CD4-positive, alpha-beta T cell (primary cell): ENCODE data around the gene HDAC4. TPM values are rescaled to one million over a fixed set of nuclear protein-coding genes. Genes with fewer than 3 reads are reported as not detected.

Source experiments
- ATAC-seq: fragments of 200-7000 bp; cut with Tn5 transposase; one replicate; pipeline ENCODE4 v1.10.0; 2022; ENCODE audit warnings: mild to moderate bottlenecking; ENCODE audit not compliant: poor library complexity
- CTCF ChIA-PET: fragments of 350-600 bp; sonication (Branson Sonifier 250); formaldehyde crosslinking; loops from one replicate; lab custom pipeline; 2021; ENCODE audit warnings: antibody characterized with exemption, inconsistent platforms; lab: Charles Lee
- POLR2A ChIA-PET: fragments of 350-600 bp; sonication (Branson Sonifier 250); formaldehyde crosslinking; loops from one replicate; lab custom pipeline; 2021; ENCODE audit warnings: antibody characterized with exemption, inconsistent platforms; lab: Charles Lee
- DNase-seq, 14 experiments: peaks; one replicate each; pipeline ENCODE4 v3.0.0-alpha.2; 2013 to 2020; ENCODE audit warnings: mixed read lengths in 2 of 14
- H3K27ac ChIP-seq, 2 donors: one replicate each; pipeline versions ENCODE4 v1.5.1 to v1.7.0; 2013; ENCODE audit warnings: low read length in 2 of 2, low read depth in 1 of 2, mild to moderate bottlenecking in 1 of 2
- H3K27me3 ChIP-seq, 2 experiments: 1 replicate in 1 of 2; 2 replicates in 1 of 2; pipeline versions ENCODE4 v1.6.1 to v1.7.0; 2013; ENCODE audit warnings: low read length in 2 of 2, control low read depth in 1 of 2, mild to moderate bottlenecking in 1 of 2, moderate library complexity in 1 of 2; ENCODE audit not compliant: insufficient read depth in 2 of 2, control insufficient read depth in 1 of 2
- H3K36me3 ChIP-seq: one replicate; pipeline ENCODE4 v1.6.1; 2013; ENCODE audit warnings: low read length, control low read depth; ENCODE audit not compliant: insufficient read depth
- H3K4me1 ChIP-seq: one replicate; pipeline ENCODE4 v1.6.1; 2013; ENCODE audit warnings: low read length, control low read depth; ENCODE audit not compliant: insufficient read depth
- H3K4me3 ChIP-seq: one replicate; pipeline ENCODE4 v1.5.1; 2013; ENCODE audit warnings: mild to moderate bottlenecking, low read length, moderate library complexity
- H3K9me3 ChIP-seq, 2 experiments: 1 replicate in 1 of 2; 2 replicates in 1 of 2; pipeline versions ENCODE4 v1.6.1 to v1.7.0; 2013; ENCODE audit warnings: low read length in 2 of 2, mild to moderate bottlenecking in 2 of 2, control low read depth in 1 of 2, moderate library complexity in 1 of 2; ENCODE audit not compliant: control insufficient read depth in 1 of 2, insufficient read depth in 1 of 2
- H3K27ac Mint-ChIP-seq: one replicate; pipeline ENCODE4 v1.8.0; 2020; ENCODE audit warnings: mixed read lengths
- H3K27me3 Mint-ChIP-seq: one replicate; pipeline ENCODE4 v1.8.0; 2021; ENCODE audit warnings: mixed read lengths
- H3K36me3 Mint-ChIP-seq: one replicate; pipeline ENCODE4 v1.8.0; 2021; ENCODE audit warnings: low read depth, mixed read lengths
- H3K4me1 Mint-ChIP-seq: one replicate; pipeline ENCODE4 v1.8.0; 2021; ENCODE audit warnings: low read depth, mixed read lengths
- H3K4me3 Mint-ChIP-seq: one replicate; pipeline ENCODE4 v1.8.0; 2020; ENCODE audit warnings: mild to moderate bottlenecking, mixed read lengths
- H3K9me3 Mint-ChIP-seq: one replicate; pipeline ENCODE4 v1.8.0; 2020; ENCODE audit warnings: mixed read lengths
- CTCF ChIP-seq: fragments of 200-600 bp; IDR thresholded peaks from one replicate; pipeline ENCODE4 v1.8.0; 2022; ENCODE audit warnings: antibody characterized with exemption, mild to moderate bottlenecking
- intact Hi-C, 2 experiments: fragments of 100-400 bp; cut with DNase I in 1 of 2; cut with micrococcal nuclease in 1 of 2; formaldehyde crosslinking; loops; one replicate each; pipeline versions ENCODE4 v1.15.1 to v1.9.0; 2023 to 2025; cut with DNase I, micrococcal nuclease
- total RNA-seq, 174 experiments: library from RNA in 2 of 174; stranded (reverse) in 2 of 174; gene quantifications; one replicate each; pipeline ENCODE4 v1.2.3 and lab custom pipeline; 2021 to 2026

Gene HDAC4
- total RNA-seq, 2 experiments from 2014 or later = 45.3 to 49.2 TPM

- peak overlapping the region in 1 of 2 donors; percentile 22 for H3K27ac ChIP-seq
- peaks cover 86% of the 10 kb centered on the region for H3K36me3 Mint-ChIP-seq
- no peaks in the 10 kb centered on the region for H3K27me3 ChIP-seq
- peaks cover 65% of the 10 kb centered on the region for H3K36me3 ChIP-seq
- no peaks in the 10 kb centered on the region for H3K9me3 Mint-ChIP-seq
- intact Hi-C loops = no loop called here
- ATAC-seq = peak; percentile 73
- ChIA-PET POLR2A (interaction anchor here (0.6 kb wide), 1 partner anchor 46 kb away, joined by 3 read pairs; no protein-coding TSS in a partner anchor), CTCF (no interaction called here)
- peak overlapping the region; percentile 49 for H3K4me3 Mint-ChIP-seq
- H3K27me3 Mint-ChIP-seq = no peaks in the 10 kb centered on the region
- H3K27ac Mint-ChIP-seq = peak overlapping the region; percentile 91
- peaks cover 17% of the 10 kb centered on the region for H3K4me1 Mint-ChIP-seq
- TF ChIP-seq CTCF = no peak
- peak in 8 of 14 experiments; percentile 15 to 58 (median 37) for DNase-seq
- H3K9me3 ChIP-seq = no peaks in the 10 kb centered on the region
- peaks cover 25% of the 10 kb centered on the region for H3K4me1 ChIP-seq
- H3K4me3 ChIP-seq = no peak overlapping the region
These were observed 236.4 kb downstream of the HDAC4 start for GRCh38 chr2:239164335-239164871.

GRCh38 chr2:239163688-239164334, 237.0 kb downstream of the HDAC4 start:
- H3K4me1 ChIP-seq = peaks cover 25% of the 10 kb centered on the region
- H3K4me3 ChIP-seq = no peak overlapping the region
- ATAC-seq (no peak), DNase-seq (peak in 1 of 14 experiments; percentile 14)
- H3K9me3 ChIP-seq = no peaks in the 10 kb centered on the region
- ChIA-PET CTCF (no interaction called here), POLR2A (interaction anchor here (0.6 kb wide), 1 partner anchor 47 kb away, joined by 3 read pairs; no protein-coding TSS in a partner anchor)
- H3K36me3 ChIP-seq = peaks cover 59% of the 10 kb centered on the region
- H3K4me1 Mint-ChIP-seq = peaks cover 19% of the 10 kb centered on the region
- H3K4me3 Mint-ChIP-seq = peak overlapping the region; percentile 49
- no peaks in the 10 kb centered on the region for H3K27me3 ChIP-seq
- peak overlapping the region; percentile 91 for H3K27ac Mint-ChIP-seq
- no peaks in the 10 kb centered on the region for H3K9me3 Mint-ChIP-seq
- peaks cover 84% of the 10 kb centered on the region for H3K36me3 Mint-ChIP-seq
- intact Hi-C loops = no loop called here
- peak overlapping the region in 1 of 2 donors; percentile 22 for H3K27ac ChIP-seq
- no peaks in the 10 kb centered on the region for H3K27me3 Mint-ChIP-seq
- no peak for TF ChIP-seq CTCF

- Mint-ChIP-seq H3K4me3 (no peak overlapping the region), H3K9me3 (no peaks in the 10 kb centered on the region), H3K27ac (peak overlapping the region; percentile 91), H3K27me3 (no peaks in the 10 kb centered on the region), H3K36me3 (peaks cover 81% of the 10 kb centered on the region), H3K4me1 (peaks cover 20% of the 10 kb centered on the region)
- no peak for TF ChIP-seq CTCF
- ChIA-PET CTCF (no interaction called here), POLR2A (interaction anchor here (0.6 kb wide), 1 partner anchor 59 kb away, joined by 3 read pairs; no protein-coding TSS in a partner anchor)
- intact Hi-C loops = no loop called here
- Histone ChIP-seq H3K36me3 (peaks cover 56% of the 10 kb centered on the region), H3K27ac (no peak overlapping the region), H3K4me3 (no peak overlapping the region), H3K27me3 (no peaks in the 10 kb centered on the region), H3K9me3 (no peaks in the 10 kb centered on the region), H3K4me1 (peaks cover 25% of the 10 kb centered on the region)
- peak in 1 of 14 experiments; percentile 27 for DNase-seq
- ATAC-seq = no peak
These were observed 237.7 kb downstream of the HDAC4 start for GRCh38 chr2:239162976-239163687.
